Body of pancreas (tissue), 4 donors: ENCODE results near the gene IFT25. TPM values are rescaled to one million over a fixed set of nuclear protein-coding genes. Genes with fewer than 3 reads are reported as not detected.

Experiments
- ATAC-seq: fragments of 150-250 bp; one replicate; pipeline ENCODE4 v1.9.1; 2016
- DNase-seq, 4 donors: peaks; one replicate each; pipeline ENCODE4 v3.0.0-alpha.2; 2019
- H3K27ac ChIP-seq, 4 donors: fragments of 200-600 bp; sonication (generic); 1 replicate in 3 of 4; 2 replicates in 1 of 4; pipeline versions ENCODE4 v1.5.1 to v1.6.1; 2016 to 2019; ENCODE audit warnings: mild to moderate bottlenecking in 1 of 4, mixed read lengths in 1 of 4, moderate library complexity in 1 of 4
- H3K27me3 ChIP-seq, 2 donors: fragments of 200-600 bp; sonication (generic); one replicate each; pipeline ENCODE4 v1.6.0; 2016; ENCODE audit warnings: mild to moderate bottlenecking in 1 of 2
- H3K36me3 ChIP-seq, 2 donors: fragments of 200-600 bp; sonication (generic); replicated peaks in 1 of 2; 2 replicates each; pipeline ENCODE4 v1.5.1; 2016; ENCODE audit warnings: low read depth in 2 of 2; ENCODE audit not compliant: insufficient read depth in 1 of 2
- H3K4me1 ChIP-seq: fragments of 200-600 bp; sonication (generic); one replicate; pipeline ENCODE4 v1.6.0; 2016
- H3K4me3 ChIP-seq, 2 donors: fragments of 200-600 bp; sonication (generic); 1 replicate in 1 of 2; 2 replicates in 1 of 2; pipeline ENCODE4 v1.5.1; 2016 to 2019
- H3K9me3 ChIP-seq, 3 donors: fragments of 200-600 bp; sonication (generic); 1 replicate in 2 of 3; 2 replicates in 1 of 3; pipeline ENCODE4 v1.5.1; 2016
- POLR2A ChIP-seq, 3 donors: fragments of 450-650 bp; IDR thresholded peaks; one replicate each; pipeline ENCODE4 v1.6.1; 2016; ENCODE audit warnings: antibody characterized with exemption in 3 of 3, mild to moderate bottlenecking in 2 of 3
- WGBS, 2 donors: methylation state at CpG; one replicate each; pipeline ENCODE4 v1.1.5; 2017; 5-methylcytosine and 5-hydroxymethylcytosine counted together
- intact Hi-C: fragments of 100-400 bp; cut with DNase I; formaldehyde crosslinking; loops from one replicate; pipeline ENCODE4 v1.15.1; 2023
- total RNA-seq, 2 donors: library from RNA; depleted of rRNA; stranded (reverse); fragments of >200 nt; gene quantifications; one replicate each; pipeline ENCODE4 v1.1.0, GENCODE V29; 2016
- TF ChIP-seq, protein P1 (sequence below), 7 experiments: fragments of 450-650 bp in 4 of 7; fragments of 200-600 bp in 3 of 7; sonication (generic) in 3 of 7; IDR thresholded peaks; one replicate each; pipeline ENCODE4 v1.5.1; 2016 to 2019; ENCODE audit warnings: antibody characterized with exemption in 7 of 7

IFT25 gene
- total RNA-seq, 2 donors from 2014 or later, result 6.6 to 17.6 TPM

DNA sequence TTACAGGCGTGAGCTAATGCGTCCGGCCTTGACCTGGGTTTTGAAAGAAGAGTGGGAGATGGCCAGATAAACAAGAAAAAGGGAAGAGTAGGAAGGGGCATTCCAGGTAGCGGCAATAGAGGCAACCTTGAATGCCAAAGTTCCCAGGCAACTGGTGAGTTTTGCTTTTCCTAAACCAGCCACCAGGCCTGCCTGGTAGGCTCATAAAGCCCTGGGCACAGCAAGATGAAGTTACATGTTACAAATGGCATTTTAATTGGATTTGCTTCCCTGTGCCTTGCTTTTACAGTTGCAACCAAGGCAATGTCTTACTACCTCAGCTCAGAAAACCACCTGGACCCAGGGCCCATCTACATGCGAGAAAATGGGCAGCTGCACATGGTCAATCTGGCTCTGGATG, 6.2 kb upstream of the IFT25 start:
- Histone ChIP-seq H3K4me1 (peaks cover 17% of the 10 kb centered on the region), H3K36me3 (peaks cover 0 to 1% of the 10 kb centered on the region in 2 donors), H3K27me3 (no peaks in the 10 kb centered on the region), H3K4me3 (no peak overlapping the region), H3K9me3 (no peaks in the 10 kb centered on the region), H3K27ac (peak overlapping the region in 1 of 4 donors; percentile 20)
- WGBS, 2 donors, result 65 to 71% methylated on average over 5 of the region's 5 CpGs
- DNase-seq (peak in 2 of 4 donors; percentile 21 to 27), ATAC-seq (no peak)
- intact Hi-C loops, result loop anchor here (10.0 kb wide), 1 partner anchor 87 kb away; no protein-coding TSS in a partner anchor
- TF ChIP-seq, protein P1, sequence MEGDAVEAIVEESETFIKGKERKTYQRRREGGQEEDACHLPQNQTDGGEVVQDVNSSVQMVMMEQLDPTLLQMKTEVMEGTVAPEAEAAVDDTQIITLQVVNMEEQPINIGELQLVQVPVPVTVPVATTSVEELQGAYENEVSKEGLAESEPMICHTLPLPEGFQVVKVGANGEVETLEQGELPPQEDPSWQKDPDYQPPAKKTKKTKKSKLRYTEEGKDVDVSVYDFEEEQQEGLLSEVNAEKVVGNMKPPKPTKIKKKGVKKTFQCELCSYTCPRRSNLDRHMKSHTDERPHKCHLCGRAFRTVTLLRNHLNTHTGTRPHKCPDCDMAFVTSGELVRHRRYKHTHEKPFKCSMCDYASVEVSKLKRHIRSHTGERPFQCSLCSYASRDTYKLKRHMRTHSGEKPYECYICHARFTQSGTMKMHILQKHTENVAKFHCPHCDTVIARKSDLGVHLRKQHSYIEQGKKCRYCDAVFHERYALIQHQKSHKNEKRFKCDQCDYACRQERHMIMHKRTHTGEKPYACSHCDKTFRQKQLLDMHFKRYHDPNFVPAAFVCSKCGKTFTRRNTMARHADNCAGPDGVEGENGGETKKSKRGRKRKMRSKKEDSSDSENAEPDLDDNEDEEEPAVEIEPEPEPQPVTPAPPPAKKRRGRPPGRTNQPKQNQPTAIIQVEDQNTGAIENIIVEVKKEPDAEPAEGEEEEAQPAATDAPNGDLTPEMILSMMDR (IDR thresholded peaks at IDR 0.05), result no peak
- TF ChIP-seq POLR2A (IDR thresholded peaks at IDR 0.05), result no peak

DNA sequence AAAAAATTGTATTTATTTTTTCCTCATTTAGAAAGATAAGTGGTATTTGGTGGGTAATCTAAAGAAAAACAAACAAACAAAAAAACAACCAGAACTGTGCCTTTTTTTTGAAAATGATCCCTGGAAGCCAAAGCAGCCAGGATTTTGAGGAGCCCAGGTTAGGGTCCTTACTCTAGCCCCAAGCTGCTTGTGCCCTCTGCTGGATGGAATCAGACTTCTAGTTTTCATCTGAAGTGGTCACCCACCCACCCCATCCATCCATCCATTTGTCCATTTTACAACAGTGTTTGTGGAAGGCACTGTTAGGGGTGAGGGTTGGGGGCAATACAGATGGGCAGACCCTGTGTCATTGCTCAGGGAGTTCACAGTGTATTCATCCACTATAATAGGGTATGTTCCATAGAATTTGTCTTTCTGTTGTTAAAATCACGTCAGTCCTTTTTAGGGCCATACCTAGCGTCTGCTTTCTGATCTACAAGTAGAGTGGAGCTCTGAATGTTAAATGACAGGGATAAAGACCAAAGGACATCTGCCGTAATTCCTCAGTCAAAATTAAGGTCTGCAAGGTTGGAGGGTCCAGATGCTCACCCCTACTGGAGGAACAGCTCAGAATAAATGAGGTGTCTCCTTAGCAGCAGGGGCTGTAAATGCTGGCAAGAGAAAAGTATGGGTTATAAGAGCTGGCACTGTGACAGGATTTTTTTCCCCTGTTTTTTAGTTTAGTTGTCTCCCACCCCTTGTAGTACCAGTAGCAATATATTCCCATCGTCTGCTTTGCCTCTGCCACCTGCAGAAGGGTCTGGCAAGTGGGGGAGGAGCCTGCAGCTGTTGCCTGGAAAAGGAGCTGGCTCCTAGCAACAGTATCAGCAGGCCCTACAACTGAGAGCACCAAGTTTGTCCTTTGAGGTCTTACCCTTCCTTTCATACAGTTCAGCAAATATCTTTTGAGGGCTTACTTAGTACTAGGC, 3.8 kb upstream of the IFT25 start:
- Histone ChIP-seq H3K27ac (no peak overlapping the region), H3K9me3 (no peaks in the 10 kb centered on the region), H3K27me3 (no peaks in the 10 kb centered on the region), H3K4me3 (no peak overlapping the region), H3K4me1 (peaks cover 20% of the 10 kb centered on the region), H3K36me3 (peaks cover 0 to 1% of the 10 kb centered on the region in 2 donors)
- intact Hi-C loops, result no loop called here
- ATAC-seq, result no peak
- DNase-seq, result peak; percentile 20 to 48 (median 32)
- no peak for TF ChIP-seq POLR2A (IDR thresholded peaks at IDR 0.05)
- TF ChIP-seq, protein P1 (IDR thresholded peaks at IDR 0.05), result peak; percentile 13 to 57 (median 42)
- WGBS, 2 donors, result 81 to 93% methylated on average over 4 of the region's 4 CpGs

DNA sequence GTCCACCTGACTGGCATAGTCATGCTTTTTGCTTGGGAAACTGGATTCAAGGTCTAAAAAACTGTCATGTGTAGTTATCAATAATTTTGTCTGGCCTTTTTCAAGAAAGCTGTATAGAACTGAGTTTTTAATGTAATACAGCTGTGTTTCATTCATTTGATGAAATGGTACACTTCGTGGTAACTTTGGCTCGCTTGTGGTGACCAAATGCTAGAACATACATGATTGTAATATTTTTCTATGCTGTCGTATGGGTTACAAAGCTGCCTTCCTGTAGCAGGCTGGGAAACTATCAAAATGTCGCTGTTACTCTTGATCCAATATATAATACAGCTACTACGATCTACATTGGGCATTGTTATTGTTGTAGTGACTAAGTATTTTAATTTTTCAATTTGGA, 2.8 kb upstream of the IFT25 start:
- Histone ChIP-seq H3K27ac (no peak overlapping the region), H3K4me3 (no peak overlapping the region), H3K36me3 (peaks cover 0 to 1% of the 10 kb centered on the region in 2 donors), H3K27me3 (no peaks in the 10 kb centered on the region), H3K4me1 (peaks cover 23% of the 10 kb centered on the region), H3K9me3 (no peaks in the 10 kb centered on the region)
- intact Hi-C loops, result no loop called here
- TF ChIP-seq, protein P1 (IDR thresholded peaks at IDR 0.05), result no peak
- TF ChIP-seq POLR2A (IDR thresholded peaks at IDR 0.05), result no peak
- DNase-seq (no peak), ATAC-seq (no peak)
- WGBS, 2 donors, result 90 to 93% methylated on average over 5 of the region's 5 CpGs

DNA sequence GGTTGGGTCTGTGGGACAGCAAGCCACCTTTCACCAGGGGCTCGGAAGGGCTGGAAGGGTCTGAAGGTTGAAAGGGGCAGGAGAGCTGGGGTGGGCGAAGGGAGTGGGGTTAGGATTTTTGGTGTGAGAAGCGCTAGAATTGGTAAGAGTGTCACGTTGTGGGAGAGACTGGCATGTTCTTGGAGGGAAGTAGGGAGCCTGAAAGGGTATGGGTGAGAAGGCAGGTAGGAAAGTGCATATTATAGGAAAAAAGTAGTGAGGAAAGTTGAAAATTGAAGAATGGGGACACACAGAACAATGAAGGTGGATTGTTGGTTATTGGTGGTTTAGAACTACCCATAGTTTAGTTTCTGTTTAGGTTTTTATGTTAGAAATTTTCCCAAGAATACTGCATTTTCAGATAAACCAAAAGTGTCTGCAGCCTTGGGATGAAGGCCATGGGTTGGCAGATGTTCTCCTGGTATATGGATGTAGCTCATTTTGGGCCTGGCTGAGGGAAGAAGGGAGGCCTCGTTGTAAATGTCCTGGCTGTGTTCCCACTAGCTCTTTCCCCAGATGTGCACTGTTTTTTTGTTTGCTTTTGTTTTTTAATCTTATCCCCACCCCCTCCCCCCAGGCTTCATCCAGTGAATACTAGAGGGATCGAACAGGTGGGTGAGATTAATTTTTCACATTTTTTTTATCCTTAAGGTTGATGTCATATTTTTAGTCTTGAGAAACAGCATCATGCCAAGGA, 1.8 kb upstream of the IFT25 start:
- intact Hi-C loops, result no loop called here
- ATAC-seq, result no peak
- H3K27ac ChIP-seq, result peak overlapping the region in 3 of 4 donors; percentile 84 to 92 (median 86)

More for the DNA sequence above, 1.8 kb upstream of the IFT25 start:
- TF ChIP-seq POLR2A (IDR thresholded peaks at IDR 0.05), result no peak
- TF ChIP-seq, protein P1 (IDR thresholded peaks at IDR 0.05), result no peak
- Histone ChIP-seq H3K4me1 (peaks cover 23% of the 10 kb centered on the region), H3K9me3 (no peaks in the 10 kb centered on the region), H3K36me3 (peaks cover 0 to 1% of the 10 kb centered on the region in 2 donors), H3K27me3 (no peaks in the 10 kb centered on the region), H3K4me3 (no peak overlapping the region)
- no peak for DNase-seq
- WGBS, 2 donors, result 40 to 48% methylated on average over 6 of the region's 6 CpGs
